ENCODE results near the gene CHST11.

CHST11 gene

GRCh38 chr12:104427547-104427938 lies 29.2 kb upstream of the CHST11 start:
- Histone ChIP-seq H3K27me3 (replicated peaks in 2 of 5; ENCODE audit: control insufficient read depth in 4 of 5, insufficient read depth in 5 of 5, low read length in 4 of 5) (no peaks in the 10 kb centered on the region), H3K4me1 (ENCODE audit: control extremely low read depth in 1 of 4, control insufficient read depth in 4 of 4, insufficient read depth in 4 of 4, low read length in 3 of 4) (no peaks in the 10 kb centered on the region), H3K9me3 (ENCODE audit: control extremely low read depth in 1 of 5, control insufficient read depth in 4 of 5, insufficient read depth in 2 of 5, low read depth in 1 of 5, low read length in 4 of 5) (peaks cover 0 to 3% (median 0%) of the 10 kb centered on the region in 5 experiments), H3K36me3 (ENCODE audit: control insufficient read depth in 4 of 4, insufficient read depth in 4 of 4, low read length in 3 of 4) (no peaks in the 10 kb centered on the region), H3K27ac (ENCODE audit: insufficient read depth in 1 of 2, low read depth in 1 of 2, low read length in 2 of 2, poor library complexity in 1 of 2, severe bottlenecking in 2 of 2) (no peak overlapping the region), H3K4me3 (ENCODE audit: control insufficient read depth in 1 of 7, extremely low read depth in 1 of 7, insufficient read depth in 4 of 7, low read depth in 2 of 7, low read length in 6 of 7) (no peak overlapping the region)
- WGBS (ENCODE audit: insufficient coverage): no CpG with 5 or more reads among the region's 1 CpG
- ChIA-PET POLR2A (no interaction called here), CTCF (interaction anchor here (1.4 kb wide), 1 partner anchor 10 kb away, joined by 4 read pairs; no protein-coding TSS in a partner anchor)
- DNase-seq: no peak

- H3K36me3 ChIP-seq (ENCODE audit: control insufficient read depth in 4 of 4, insufficient read depth in 4 of 4, low read length in 3 of 4): no peaks in the 10 kb centered on the region
- WGBS (ENCODE audit: insufficient coverage): 87% methylated on average over 5 of the region's 10 CpGs
- H3K9me3 ChIP-seq (ENCODE audit: control extremely low read depth in 1 of 5, control insufficient read depth in 4 of 5, insufficient read depth in 2 of 5, low read depth in 1 of 5, low read length in 4 of 5): no peaks in the 10 kb centered on the region
- H3K27me3 ChIP-seq (replicated peaks in 2 of 5; ENCODE audit: control insufficient read depth in 4 of 5, insufficient read depth in 5 of 5, low read length in 4 of 5): no peaks in the 10 kb centered on the region
- ChIA-PET POLR2A (interaction anchor here (0.7 kb wide), 1 partner anchor 55 kb away, joined by 3 read pairs; no protein-coding TSS in a partner anchor), CTCF (no interaction called here)
- no peak overlapping the region for H3K4me3 ChIP-seq (ENCODE audit: control insufficient read depth in 1 of 7, extremely low read depth in 1 of 7, insufficient read depth in 4 of 7, low read depth in 2 of 7, low read length in 6 of 7)
- no peak overlapping the region for H3K27ac ChIP-seq (ENCODE audit: insufficient read depth in 1 of 2, low read depth in 1 of 2, low read length in 2 of 2, poor library complexity in 1 of 2, severe bottlenecking in 2 of 2)
- DNase-seq: no peak
- H3K4me1 ChIP-seq (ENCODE audit: control extremely low read depth in 1 of 4, control insufficient read depth in 4 of 4, insufficient read depth in 4 of 4, low read length in 3 of 4): no peaks in the 10 kb centered on the region
Observed at GRCh38 chr12:104433061-104433460, 23.7 kb upstream of the CHST11 start.

GRCh38 chr12:104434129-104434528 lies 22.6 kb upstream of the CHST11 start:
- Histone ChIP-seq H3K36me3 (ENCODE audit: control insufficient read depth in 4 of 4, insufficient read depth in 4 of 4, low read length in 3 of 4) (no peaks in the 10 kb centered on the region), H3K27me3 (replicated peaks in 2 of 5; ENCODE audit: control insufficient read depth in 4 of 5, insufficient read depth in 5 of 5, low read length in 4 of 5) (no peaks in the 10 kb centered on the region), H3K9me3 (ENCODE audit: control extremely low read depth in 1 of 5, control insufficient read depth in 4 of 5, insufficient read depth in 2 of 5, low read depth in 1 of 5, low read length in 4 of 5) (no peaks in the 10 kb centered on the region), H3K4me3 (ENCODE audit: control insufficient read depth in 1 of 7, extremely low read depth in 1 of 7, insufficient read depth in 4 of 7, low read depth in 2 of 7, low read length in 6 of 7) (no peak overlapping the region), H3K4me1 (ENCODE audit: control extremely low read depth in 1 of 4, control insufficient read depth in 4 of 4, insufficient read depth in 4 of 4, low read length in 3 of 4) (no peaks in the 10 kb centered on the region), H3K27ac (ENCODE audit: insufficient read depth in 1 of 2, low read depth in 1 of 2, low read length in 2 of 2, poor library complexity in 1 of 2, severe bottlenecking in 2 of 2) (no peak overlapping the region)
- ChIA-PET CTCF (interaction anchor here (1.5 kb wide), 1 partner anchor 8 kb away, joined by 8 read pairs; no protein-coding TSS in a partner anchor), POLR2A (no interaction called here)
- no peak for DNase-seq
- no CpG with 5 or more reads among the region's 1 CpG for WGBS (ENCODE audit: insufficient coverage)

- WGBS (ENCODE audit: insufficient coverage): 100% methylated on average over 3 of the region's 4 CpGs
- Histone ChIP-seq H3K36me3 (ENCODE audit: control insufficient read depth in 4 of 4, insufficient read depth in 4 of 4, low read length in 3 of 4) (no peaks in the 10 kb centered on the region), H3K27ac (ENCODE audit: insufficient read depth in 1 of 2, low read depth in 1 of 2, low read length in 2 of 2, poor library complexity in 1 of 2, severe bottlenecking in 2 of 2) (no peak overlapping the region), H3K27me3 (replicated peaks in 2 of 5; ENCODE audit: control insufficient read depth in 4 of 5, insufficient read depth in 5 of 5, low read length in 4 of 5) (no peaks in the 10 kb centered on the region), H3K4me3 (ENCODE audit: control insufficient read depth in 1 of 7, extremely low read depth in 1 of 7, insufficient read depth in 4 of 7, low read depth in 2 of 7, low read length in 6 of 7) (no peak overlapping the region), H3K4me1 (ENCODE audit: control extremely low read depth in 1 of 4, control insufficient read depth in 4 of 4, insufficient read depth in 4 of 4, low read length in 3 of 4) (no peaks in the 10 kb centered on the region), H3K9me3 (ENCODE audit: control extremely low read depth in 1 of 5, control insufficient read depth in 4 of 5, insufficient read depth in 2 of 5, low read depth in 1 of 5, low read length in 4 of 5) (no peaks in the 10 kb centered on the region)
- CTCF ChIA-PET: interaction anchor here (1.2 to 1.7 kb wide), 3 partner anchors 9 to 16 kb away, joined by 3 to 8 read pairs (median 4); no protein-coding TSS in a partner anchor
- POLR2A ChIA-PET: no interaction called here
- DNase-seq: no peak
Observed at GRCh38 chr12:104435175-104435574, 21.6 kb upstream of the CHST11 start.

GRCh38 chr12:104435765-104436164 lies 21.0 kb upstream of the CHST11 start:
- Histone ChIP-seq H3K36me3 (ENCODE audit: control insufficient read depth in 4 of 4, insufficient read depth in 4 of 4, low read length in 3 of 4) (no peaks in the 10 kb centered on the region), H3K27me3 (replicated peaks in 2 of 5; ENCODE audit: control insufficient read depth in 4 of 5, insufficient read depth in 5 of 5, low read length in 4 of 5) (no peaks in the 10 kb centered on the region), H3K27ac (ENCODE audit: insufficient read depth in 1 of 2, low read depth in 1 of 2, low read length in 2 of 2, poor library complexity in 1 of 2, severe bottlenecking in 2 of 2) (no peak overlapping the region), H3K4me1 (ENCODE audit: control extremely low read depth in 1 of 4, control insufficient read depth in 4 of 4, insufficient read depth in 4 of 4, low read length in 3 of 4) (no peaks in the 10 kb centered on the region), H3K9me3 (ENCODE audit: control extremely low read depth in 1 of 5, control insufficient read depth in 4 of 5, insufficient read depth in 2 of 5, low read depth in 1 of 5, low read length in 4 of 5) (no peaks in the 10 kb centered on the region), H3K4me3 (ENCODE audit: control insufficient read depth in 1 of 7, extremely low read depth in 1 of 7, insufficient read depth in 4 of 7, low read depth in 2 of 7, low read length in 6 of 7) (no peak overlapping the region)
- DNase-seq: no peak
- ChIA-PET CTCF (interaction anchor here (1.2 to 1.7 kb wide), 3 partner anchors 10 to 15 kb away, joined by 3 to 8 read pairs (median 4); no protein-coding TSS in a partner anchor), POLR2A (no interaction called here)
- 100% methylated on average over 2 of the region's 3 CpGs for WGBS (ENCODE audit: insufficient coverage)

- Histone ChIP-seq H3K27me3 (replicated peaks in 2 of 5; ENCODE audit: control insufficient read depth in 4 of 5, insufficient read depth in 5 of 5, low read length in 4 of 5) (no peaks in the 10 kb centered on the region), H3K4me1 (ENCODE audit: control extremely low read depth in 1 of 4, control insufficient read depth in 4 of 4, insufficient read depth in 4 of 4, low read length in 3 of 4) (no peaks in the 10 kb centered on the region), H3K9me3 (ENCODE audit: control extremely low read depth in 1 of 5, control insufficient read depth in 4 of 5, insufficient read depth in 2 of 5, low read depth in 1 of 5, low read length in 4 of 5) (no peaks in the 10 kb centered on the region), H3K27ac (ENCODE audit: insufficient read depth in 1 of 2, low read depth in 1 of 2, low read length in 2 of 2, poor library complexity in 1 of 2, severe bottlenecking in 2 of 2) (no peak overlapping the region), H3K36me3 (ENCODE audit: control insufficient read depth in 4 of 4, insufficient read depth in 4 of 4, low read length in 3 of 4) (no peaks in the 10 kb centered on the region), H3K4me3 (ENCODE audit: control insufficient read depth in 1 of 7, extremely low read depth in 1 of 7, insufficient read depth in 4 of 7, low read depth in 2 of 7, low read length in 6 of 7) (no peak overlapping the region)
- CTCF ChIA-PET: no interaction called here
- POLR2A ChIA-PET: no interaction called here
- no peak for DNase-seq
- whole genome bisulfite sequencing (ENCODE audit: insufficient coverage): 100% methylated on average over 4 of the region's 8 CpGs
Observed at GRCh38 chr12:104436790-104437189, 20.0 kb upstream of the CHST11 start.

- no peak overlapping the region for H3K4me3 ChIP-seq (ENCODE audit: control insufficient read depth in 1 of 7, extremely low read depth in 1 of 7, insufficient read depth in 4 of 7, low read depth in 2 of 7, low read length in 6 of 7)
- no peaks in the 10 kb centered on the region for H3K4me1 ChIP-seq (ENCODE audit: control extremely low read depth in 1 of 4, control insufficient read depth in 4 of 4, insufficient read depth in 4 of 4, low read length in 3 of 4)
- no peaks in the 10 kb centered on the region for H3K9me3 ChIP-seq (ENCODE audit: control extremely low read depth in 1 of 5, control insufficient read depth in 4 of 5, insufficient read depth in 2 of 5, low read depth in 1 of 5, low read length in 4 of 5)
- H3K27ac ChIP-seq (ENCODE audit: insufficient read depth in 1 of 2, low read depth in 1 of 2, low read length in 2 of 2, poor library complexity in 1 of 2, severe bottlenecking in 2 of 2): no peak overlapping the region
- H3K36me3 ChIP-seq (ENCODE audit: control insufficient read depth in 4 of 4, insufficient read depth in 4 of 4, low read length in 3 of 4): no peaks in the 10 kb centered on the region
- ChIA-PET POLR2A (no interaction called here), CTCF (interaction anchor here (1.2 to 1.4 kb wide), 2 partner anchors 11 to 72 kb away, joined by 3 to 4 read pairs; no protein-coding TSS in a partner anchor)
- peak in 1 of 3 donors; percentile 21 for DNase-seq
- WGBS (ENCODE audit: insufficient coverage): 100% methylated on average over 1 of the region's 3 CpGs
- no peaks in the 10 kb centered on the region for H3K27me3 ChIP-seq (replicated peaks in 2 of 5; ENCODE audit: control insufficient read depth in 4 of 5, insufficient read depth in 5 of 5, low read length in 4 of 5)
Observed at GRCh38 chr12:104438134-104438533, 18.6 kb upstream of the CHST11 start.

Data from common myeloid progenitor, CD34-positive (primary cell).